SK-N-MC (cell line): ENCODE measurements around the gene KDM6B.

ENCODE experiments used
- EZH2 ChIP-seq: fragments of 200-600 bp; sonication (generic); IDR thresholded peaks from one replicate; pipeline ENCODE4 v1.6.1; 2017; ENCODE audit warnings: antibody characterized with exemption
- POLR2AphosphoS5 ChIP-seq: IDR thresholded peaks from 2 replicates; pipeline ENCODE4 v1.6.1; 2012; ENCODE audit warnings: mild to moderate bottlenecking, low read depth, low read length, borderline replicate concordance

- TF ChIP-seq POLR2AphosphoS5 (no peak), EZH2 (no peak)
Measured at GRCh38 chr17:7853691-7854038, 19.6 kb downstream of the KDM6B start.
